Parathyroid adenoma (tissue), 2 donors: Measurements from ENCODE around the gene GMEB1.
"Not testable (repeated sequence)": the region's sequence is repeated elsewhere in the genome, so short reads cannot be mapped to it uniquely, and the experiment has no call there.

Source experiments
- H2AFZ ChIP-seq: fragments of 300-600 bp; sonication (generic); one replicate; pipeline ENCODE4 v1.7.0; 2017; ENCODE audit warnings: antibody characterized with exemption, mild to moderate bottlenecking
- H3K27ac ChIP-seq: fragments of 300-600 bp; sonication (generic); one replicate; pipeline ENCODE4 v1.7.0; 2017
- H3K27me3 ChIP-seq: fragments of 300-600 bp; sonication (generic); one replicate; pipeline ENCODE4 v1.7.0; 2017; ENCODE audit warnings: low read length; ENCODE audit not compliant: control insufficient read depth, insufficient read depth
- H3K36me3 ChIP-seq: fragments of 300-600 bp; sonication (generic); one replicate; pipeline ENCODE4 v1.7.0; 2017; ENCODE audit warnings: low read length; ENCODE audit not compliant: control insufficient read depth, insufficient read depth
- H3K4me1 ChIP-seq: fragments of 300-600 bp; sonication (generic); one replicate; pipeline ENCODE4 v1.7.0; 2017; ENCODE audit warnings: control low read depth
- H3K4me2 ChIP-seq: fragments of 300-600 bp; sonication (generic); one replicate; pipeline ENCODE4 v1.7.0; 2017; ENCODE audit warnings: low read length
- H3K4me3 ChIP-seq: fragments of 300-600 bp; sonication (generic); one replicate; pipeline ENCODE4 v1.7.0; 2017; ENCODE audit warnings: low read depth, low read length
- H3K79me2 ChIP-seq: fragments of 300-600 bp; sonication (generic); one replicate; pipeline ENCODE4 v1.7.0; 2017; ENCODE audit warnings: control low read depth
- H3K9ac ChIP-seq: fragments of 300-600 bp; sonication (generic); one replicate; pipeline ENCODE4 v1.7.0; 2017; ENCODE audit warnings: mild to moderate bottlenecking
- H3K9me3 ChIP-seq: fragments of 300-600 bp; sonication (generic); one replicate; pipeline ENCODE4 v1.7.0; 2017; ENCODE audit warnings: low read length; ENCODE audit not compliant: control insufficient read depth
- TF ChIP-seq, protein P1 (sequence below): fragments of 300-600 bp; sonication (generic); IDR thresholded peaks from one replicate; pipeline ENCODE4 v1.7.0; 2017; ENCODE audit warnings: antibody characterized with exemption, mild to moderate bottlenecking
- donor health status: primary hyperparathyroidism.

The GMEB1 gene

DNA sequence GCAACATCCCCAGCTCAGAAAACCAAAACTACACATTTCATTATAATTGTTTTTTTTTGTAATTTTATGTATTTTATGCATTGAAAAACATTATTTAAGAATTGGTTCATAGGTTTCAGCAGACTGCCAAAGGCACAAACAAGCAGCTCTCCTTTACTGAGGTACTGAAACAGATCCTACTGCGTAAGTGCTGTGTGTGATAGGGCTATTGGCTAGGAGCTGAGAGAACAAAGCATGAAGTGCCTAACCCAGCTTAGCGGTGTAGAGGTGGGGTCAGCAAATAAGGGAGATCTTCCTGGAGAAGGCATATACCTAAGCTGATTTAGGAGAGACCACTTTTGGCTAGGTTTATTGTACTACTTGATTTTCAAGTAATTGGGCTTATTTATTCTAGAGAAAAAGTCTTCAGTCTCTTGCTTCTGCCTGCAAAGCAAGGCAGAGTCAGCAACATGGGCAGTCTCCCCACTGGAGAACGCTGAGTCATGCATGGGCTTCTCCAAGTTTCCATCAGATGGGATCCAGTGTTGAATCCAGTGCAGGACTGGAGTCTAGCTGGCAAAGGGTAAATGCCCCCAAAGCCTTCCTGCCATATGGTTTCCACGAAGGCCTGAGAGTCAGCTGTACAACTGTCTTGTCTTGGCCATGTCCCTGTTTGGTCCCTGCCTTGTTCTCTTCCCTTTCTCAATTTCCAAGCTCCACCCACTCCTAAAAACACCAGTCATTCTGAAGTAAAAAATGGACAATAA, 50.2 kb downstream of the GMEB1 start:
- Histone ChIP-seq H3K4me3 (no peak overlapping the region), H3K9me3 (no peaks in the 10 kb centered on the region), H3K36me3 (no peaks in the 10 kb centered on the region), H3K27ac (no peak overlapping the region), H3K79me2 (no peaks in the 10 kb centered on the region), H3K9ac (no peak overlapping the region), H3K4me2 (no peak overlapping the region), H2AFZ (no peak overlapping the region), H3K4me1 (no peaks in the 10 kb centered on the region), H3K27me3 (no peaks in the 10 kb centered on the region)
- TF ChIP-seq, protein P1, sequence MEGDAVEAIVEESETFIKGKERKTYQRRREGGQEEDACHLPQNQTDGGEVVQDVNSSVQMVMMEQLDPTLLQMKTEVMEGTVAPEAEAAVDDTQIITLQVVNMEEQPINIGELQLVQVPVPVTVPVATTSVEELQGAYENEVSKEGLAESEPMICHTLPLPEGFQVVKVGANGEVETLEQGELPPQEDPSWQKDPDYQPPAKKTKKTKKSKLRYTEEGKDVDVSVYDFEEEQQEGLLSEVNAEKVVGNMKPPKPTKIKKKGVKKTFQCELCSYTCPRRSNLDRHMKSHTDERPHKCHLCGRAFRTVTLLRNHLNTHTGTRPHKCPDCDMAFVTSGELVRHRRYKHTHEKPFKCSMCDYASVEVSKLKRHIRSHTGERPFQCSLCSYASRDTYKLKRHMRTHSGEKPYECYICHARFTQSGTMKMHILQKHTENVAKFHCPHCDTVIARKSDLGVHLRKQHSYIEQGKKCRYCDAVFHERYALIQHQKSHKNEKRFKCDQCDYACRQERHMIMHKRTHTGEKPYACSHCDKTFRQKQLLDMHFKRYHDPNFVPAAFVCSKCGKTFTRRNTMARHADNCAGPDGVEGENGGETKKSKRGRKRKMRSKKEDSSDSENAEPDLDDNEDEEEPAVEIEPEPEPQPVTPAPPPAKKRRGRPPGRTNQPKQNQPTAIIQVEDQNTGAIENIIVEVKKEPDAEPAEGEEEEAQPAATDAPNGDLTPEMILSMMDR, result no peak

DNA sequence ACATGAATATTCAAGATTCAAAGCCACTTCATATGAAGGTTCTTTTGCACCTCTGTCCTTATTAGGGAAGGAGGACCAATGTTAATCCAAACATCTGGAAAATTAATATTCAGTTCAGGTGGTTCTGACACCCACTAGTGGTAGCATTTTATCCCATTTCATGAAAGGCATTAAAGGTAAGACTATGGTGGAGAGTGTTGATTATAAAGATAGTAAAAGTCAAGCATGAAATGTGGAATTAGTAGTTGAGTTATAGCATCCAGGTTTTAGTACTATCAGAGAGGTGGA, 50.7 kb downstream of the GMEB1 start:
- Histone ChIP-seq H3K27ac (no peak overlapping the region), H3K4me3 (no peak overlapping the region), H2AFZ (no peak overlapping the region), H3K9ac (no peak overlapping the region), H3K4me2 (no peak overlapping the region), H3K79me2 (no peaks in the 10 kb centered on the region), H3K27me3 (no peaks in the 10 kb centered on the region), H3K9me3 (no peaks in the 10 kb centered on the region), H3K4me1 (no peaks in the 10 kb centered on the region), H3K36me3 (no peaks in the 10 kb centered on the region)
- TF ChIP-seq, protein P1, result no peak

DNA sequence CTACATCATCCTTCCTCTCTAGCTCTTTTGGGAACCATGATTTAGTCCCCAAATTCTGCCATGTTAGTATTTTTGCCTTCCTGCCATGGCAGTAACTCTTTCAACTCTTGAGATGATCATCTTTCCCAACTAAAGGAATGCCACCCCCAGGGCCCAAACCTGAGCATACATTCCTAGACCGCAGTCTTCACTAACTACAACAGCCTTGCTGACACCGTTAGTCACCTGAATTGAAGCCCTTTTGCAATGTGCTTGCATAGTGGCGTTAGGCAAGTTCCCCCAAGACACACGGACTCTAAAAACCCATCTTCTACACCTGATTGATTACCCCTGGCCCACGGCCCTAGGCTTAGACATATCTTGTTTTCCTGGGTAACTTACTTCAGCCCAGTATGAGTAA, 51.8 kb downstream of the GMEB1 start:
- Histone ChIP-seq H3K79me2 (no peaks in the 10 kb centered on the region), H3K36me3 (no peaks in the 10 kb centered on the region), H3K4me1 (no peaks in the 10 kb centered on the region), H3K27me3 (no peaks in the 10 kb centered on the region), H3K9me3 (no peaks in the 10 kb centered on the region), H2AFZ (no peak overlapping the region), H3K9ac (no peak overlapping the region), H3K27ac (no peak overlapping the region), H3K4me2 (no peak overlapping the region), H3K4me3 (no peak overlapping the region)
- TF ChIP-seq, protein P1, result no peak

DNA sequence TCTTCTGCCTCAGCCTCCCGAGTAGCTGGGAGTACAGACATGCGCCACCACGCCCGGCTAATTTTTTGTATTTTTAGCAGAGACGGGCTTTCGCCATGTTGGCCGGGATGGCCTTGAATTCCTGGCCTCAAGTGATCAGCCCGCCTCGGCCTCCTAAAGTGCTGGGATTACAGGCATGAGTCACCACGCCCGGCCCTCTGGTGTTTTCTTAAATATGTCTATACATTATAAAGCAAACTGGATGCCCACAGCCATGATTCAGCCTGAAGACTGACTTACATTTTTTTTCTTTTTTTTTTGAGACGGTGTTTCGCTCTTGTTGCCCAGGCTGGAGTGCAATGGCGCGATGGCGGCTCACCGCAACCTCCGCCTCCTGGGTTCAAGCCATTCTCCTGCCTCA, 53.3 kb downstream of the GMEB1 start:
- H3K9me3 ChIP-seq, H3K79me2 ChIP-seq, H3K4me3 ChIP-seq, H3K27ac ChIP-seq, H2AFZ ChIP-seq, H3K27me3 ChIP-seq, H3K9ac ChIP-seq, H3K4me2 ChIP-seq, H3K4me1 ChIP-seq, H3K36me3 ChIP-seq: not testable (repeated sequence)

DNA sequence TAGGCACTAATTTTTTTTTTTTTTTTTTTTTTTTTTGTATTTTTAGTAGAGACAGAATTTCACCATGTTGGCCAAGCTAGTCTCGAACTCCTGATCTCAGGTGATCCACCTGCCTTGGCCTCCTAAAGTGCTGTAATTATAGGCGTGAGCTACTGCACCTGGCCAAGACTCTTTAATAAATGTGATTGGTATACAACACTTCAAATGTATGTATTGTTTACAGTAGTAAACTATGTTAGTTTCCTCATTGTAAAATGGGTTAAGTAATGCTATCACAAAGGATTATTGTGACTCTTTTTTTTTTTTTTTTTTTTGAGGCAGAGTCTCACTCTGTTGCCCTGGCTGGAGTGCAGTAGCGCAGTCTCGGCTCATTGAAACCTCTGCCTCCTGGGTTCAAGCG, 56.8 kb downstream of the GMEB1 start:
- not testable (repeated sequence) for H3K4me3 ChIP-seq, H3K27ac ChIP-seq, H3K79me2 ChIP-seq, H3K36me3 ChIP-seq, H3K9ac ChIP-seq, H3K4me2 ChIP-seq, H3K27me3 ChIP-seq, H2AFZ ChIP-seq, H3K4me1 ChIP-seq, H3K9me3 ChIP-seq

DNA sequence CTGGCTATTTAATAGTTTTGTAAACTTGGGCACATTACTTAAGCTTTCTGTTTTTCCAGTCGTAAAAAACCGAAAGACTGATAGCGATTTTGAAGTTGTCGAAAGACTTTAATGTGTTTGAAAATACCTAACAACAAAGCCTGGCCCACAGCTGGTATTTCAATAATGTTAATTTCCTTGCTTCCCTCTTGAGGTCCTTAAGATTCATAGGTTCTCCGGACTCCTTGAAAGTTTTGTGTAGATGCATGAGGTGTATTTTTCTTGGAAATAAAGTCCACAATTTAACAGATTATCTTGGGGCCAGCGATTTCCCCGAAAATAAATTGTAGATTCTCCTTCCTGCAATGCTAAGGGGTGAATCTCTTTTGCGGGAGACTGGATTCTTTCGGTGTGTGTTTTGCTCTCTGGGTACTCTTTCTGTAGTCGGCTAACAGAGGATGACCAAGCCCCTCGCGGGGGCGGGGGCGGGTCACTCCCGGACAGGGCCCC, 67.4 kb downstream of the GMEB1 start:
- Histone ChIP-seq H3K36me3 (no peaks in the 10 kb centered on the region), H3K4me3 (peak overlapping the region; percentile 85), H3K79me2 (peaks cover 16% of the 10 kb centered on the region), H3K27me3 (no peaks in the 10 kb centered on the region), H3K4me1 (peaks cover 4% of the 10 kb centered on the region), H2AFZ (peak overlapping the region; percentile 96), H3K4me2 (peak overlapping the region; percentile 83), H3K9me3 (no peaks in the 10 kb centered on the region), H3K9ac (peak overlapping the region; percentile 63), H3K27ac (peak overlapping the region; percentile 88)
- TF ChIP-seq, protein P1, result no peak
